ENCODE results near the gene GPR27. TPM values are rescaled to one million over a fixed set of nuclear protein-coding genes. Genes with fewer than 3 reads are reported as not detected.

Gene GPR27
- total and polyA plus RNA-seq, 10 of the 15 experiments (the other 5 are each of a cell fraction or from before 2014, with no cell fraction given) = not detected

GRCh38 chr3:71751602-71752001 is 2.1 kb upstream of the GPR27 start:
- Histone ChIP-seq H3K9me3 (replicated peaks; ENCODE audit: control insufficient read depth, insufficient read depth, low read length) (no peaks in the 10 kb centered on the region), H3K27ac (ENCODE audit: control insufficient read depth, insufficient read depth) (no peak overlapping the region), H3K79me2 (ENCODE audit: control insufficient read depth, insufficient read depth, low read length) (no peaks in the 10 kb centered on the region), H3K27me3 (replicated peaks in 1 of 2; ENCODE audit: control insufficient read depth in 2 of 2, insufficient read depth in 2 of 2, low read length in 1 of 2) (peaks cover 7 to 11% of the 10 kb centered on the region in 2 experiments; a peak in 3 of 4 replicates), H4K20me1 (ENCODE audit: control insufficient read depth, insufficient read depth) (no peaks in the 10 kb centered on the region), H2AFZ (ENCODE audit: control insufficient read depth, low read depth, low read length) (no peak overlapping the region), H3K36me3 (ENCODE audit: control insufficient read depth in 2 of 2, insufficient read depth in 2 of 2, low read length in 1 of 2) (no peaks in the 10 kb centered on the region), H3K9ac (ENCODE audit: control insufficient read depth, insufficient read depth, low read length) (no peak overlapping the region), H3K4me2 (ENCODE audit: control insufficient read depth, insufficient read depth) (no peak overlapping the region), H3K4me1 (ENCODE audit: control insufficient read depth, insufficient read depth, low read length) (no peaks in the 10 kb centered on the region), H3K4me3 (no peak overlapping the region)
- POLR2A ChIA-PET = no interaction called here
- FAIRE-seq (no peak), DNase-seq (ENCODE audit: low read depth, low spot score) (no peak), ATAC-seq (no peak)
- RAD21 ChIA-PET (ENCODE audit: unreplicated experiment) = no interaction called here
- intact Hi-C loops (cut with micrococcal nuclease; ENCODE audit: unreplicated experiment) = no loop called here
- CTCF ChIA-PET = no interaction called here
- no TSS peak for BruUV-seq (replicated peaks)
- in situ Hi-C loops (cut with MboI) = no loop called here
- 57% methylated on average over 4 of the region's 4 CpGs for WGBS (ENCODE audit: insufficient coverage, insufficient replicate concordance, low lambda C conversion rate, missing lambda C conversion rate)
- SMC1A ChIA-PET (ENCODE audit: uncharacterized antibody, unreplicated experiment) = no interaction called here
- no peak for TF ChIP-seq TCF12 (IDR thresholded peaks at IDR 0.05; ENCODE audit: low read depth, low read length)
- no peak for TF ChIP-seq CREB1 (IDR thresholded peaks at IDR 0.05; ENCODE audit: low read depth)
- TF ChIP-seq BMI1 (IDR thresholded peaks at IDR 0.05; ENCODE audit: borderline replicate concordance) = no peak
- TF ChIP-seq HDAC6 (IDR thresholded peaks at IDR 0.05; ENCODE audit: unreplicated experiment) = no peak
- no peak for TF ChIP-seq SMC3 (IDR thresholded peaks at IDR 0.05; ENCODE audit: borderline replicate concordance, low read length)
- no peak for TF ChIP-seq TCF7 (IDR thresholded peaks at IDR 0.05; ENCODE audit: borderline replicate concordance)
- TF ChIP-seq CBX3 (IDR thresholded peaks at IDR 0.05; ENCODE audit: borderline replicate concordance, low read depth) = no peak
- no peak for TF ChIP-seq E2F4 (IDR thresholded peaks at IDR 0.05; ENCODE audit: low read depth, low read length)
- TF ChIP-seq DPF2 (IDR thresholded peaks at IDR 0.05) = no peak
- TF ChIP-seq MTA2 (IDR thresholded peaks at IDR 0.05; ENCODE audit: low read depth) = no peak
- no peak for TF ChIP-seq TBL1XR1 (IDR thresholded peaks at IDR 0.05; ENCODE audit: low read depth, low read length)
- no peak for TF ChIP-seq ETV6 (conservative IDR thresholded peaks at IDR 0.05 in 1 of 2, IDR thresholded peaks at IDR 0.05 in 1 of 2; ENCODE audit: borderline replicate concordance in 1 of 2, low read depth in 1 of 2)
- TF ChIP-seq ZNF687 (IDR thresholded peaks at IDR 0.05) = no peak
- no peak for TF ChIP-seq CUX1 (IDR thresholded peaks at IDR 0.05; ENCODE audit: insufficient replicate concordance, low read depth, low read length)
